ENCODE results near the gene CHAD.

DNA sequence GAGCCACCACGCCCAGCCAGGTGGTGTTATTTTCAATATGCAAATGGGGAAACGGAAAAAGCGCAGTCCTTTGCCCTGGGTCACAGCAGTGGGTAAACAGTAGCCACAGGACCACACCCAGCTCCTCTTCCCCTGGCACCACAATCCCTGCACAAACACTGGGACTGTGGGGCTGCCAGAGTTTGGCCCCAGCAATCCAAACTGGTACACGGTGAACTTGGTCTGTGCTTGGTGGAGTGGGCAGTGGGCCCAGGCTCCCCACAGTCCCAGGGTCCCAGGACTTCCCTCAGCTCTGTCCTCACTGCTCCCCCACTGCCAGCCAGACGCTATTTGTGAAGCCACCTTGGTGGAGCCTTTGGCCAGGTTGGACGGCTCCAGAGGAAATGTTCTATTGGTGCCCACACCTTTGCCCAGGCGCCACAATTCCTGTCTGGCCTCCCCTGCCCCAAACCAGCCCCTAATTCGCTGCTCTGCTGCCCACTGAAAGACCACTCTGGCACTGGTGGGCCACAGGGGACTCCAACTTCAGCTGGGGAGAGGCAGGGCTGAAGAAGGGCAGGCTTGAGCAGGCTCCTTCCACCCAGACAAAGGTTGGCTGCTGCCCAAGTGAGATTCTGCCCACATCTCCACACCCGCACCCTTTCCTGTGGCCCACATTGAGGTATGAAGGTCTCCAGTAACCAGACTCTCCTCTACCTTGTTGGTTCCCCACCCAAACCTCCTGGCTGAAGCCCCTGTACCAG lies 2.1 kb downstream of the CHAD start:
- TF ChIP-seq, protein P1, sequence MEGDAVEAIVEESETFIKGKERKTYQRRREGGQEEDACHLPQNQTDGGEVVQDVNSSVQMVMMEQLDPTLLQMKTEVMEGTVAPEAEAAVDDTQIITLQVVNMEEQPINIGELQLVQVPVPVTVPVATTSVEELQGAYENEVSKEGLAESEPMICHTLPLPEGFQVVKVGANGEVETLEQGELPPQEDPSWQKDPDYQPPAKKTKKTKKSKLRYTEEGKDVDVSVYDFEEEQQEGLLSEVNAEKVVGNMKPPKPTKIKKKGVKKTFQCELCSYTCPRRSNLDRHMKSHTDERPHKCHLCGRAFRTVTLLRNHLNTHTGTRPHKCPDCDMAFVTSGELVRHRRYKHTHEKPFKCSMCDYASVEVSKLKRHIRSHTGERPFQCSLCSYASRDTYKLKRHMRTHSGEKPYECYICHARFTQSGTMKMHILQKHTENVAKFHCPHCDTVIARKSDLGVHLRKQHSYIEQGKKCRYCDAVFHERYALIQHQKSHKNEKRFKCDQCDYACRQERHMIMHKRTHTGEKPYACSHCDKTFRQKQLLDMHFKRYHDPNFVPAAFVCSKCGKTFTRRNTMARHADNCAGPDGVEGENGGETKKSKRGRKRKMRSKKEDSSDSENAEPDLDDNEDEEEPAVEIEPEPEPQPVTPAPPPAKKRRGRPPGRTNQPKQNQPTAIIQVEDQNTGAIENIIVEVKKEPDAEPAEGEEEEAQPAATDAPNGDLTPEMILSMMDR (IDR thresholded peaks at IDR 0.05), result no peak
- TF ChIP-seq, protein P2, sequence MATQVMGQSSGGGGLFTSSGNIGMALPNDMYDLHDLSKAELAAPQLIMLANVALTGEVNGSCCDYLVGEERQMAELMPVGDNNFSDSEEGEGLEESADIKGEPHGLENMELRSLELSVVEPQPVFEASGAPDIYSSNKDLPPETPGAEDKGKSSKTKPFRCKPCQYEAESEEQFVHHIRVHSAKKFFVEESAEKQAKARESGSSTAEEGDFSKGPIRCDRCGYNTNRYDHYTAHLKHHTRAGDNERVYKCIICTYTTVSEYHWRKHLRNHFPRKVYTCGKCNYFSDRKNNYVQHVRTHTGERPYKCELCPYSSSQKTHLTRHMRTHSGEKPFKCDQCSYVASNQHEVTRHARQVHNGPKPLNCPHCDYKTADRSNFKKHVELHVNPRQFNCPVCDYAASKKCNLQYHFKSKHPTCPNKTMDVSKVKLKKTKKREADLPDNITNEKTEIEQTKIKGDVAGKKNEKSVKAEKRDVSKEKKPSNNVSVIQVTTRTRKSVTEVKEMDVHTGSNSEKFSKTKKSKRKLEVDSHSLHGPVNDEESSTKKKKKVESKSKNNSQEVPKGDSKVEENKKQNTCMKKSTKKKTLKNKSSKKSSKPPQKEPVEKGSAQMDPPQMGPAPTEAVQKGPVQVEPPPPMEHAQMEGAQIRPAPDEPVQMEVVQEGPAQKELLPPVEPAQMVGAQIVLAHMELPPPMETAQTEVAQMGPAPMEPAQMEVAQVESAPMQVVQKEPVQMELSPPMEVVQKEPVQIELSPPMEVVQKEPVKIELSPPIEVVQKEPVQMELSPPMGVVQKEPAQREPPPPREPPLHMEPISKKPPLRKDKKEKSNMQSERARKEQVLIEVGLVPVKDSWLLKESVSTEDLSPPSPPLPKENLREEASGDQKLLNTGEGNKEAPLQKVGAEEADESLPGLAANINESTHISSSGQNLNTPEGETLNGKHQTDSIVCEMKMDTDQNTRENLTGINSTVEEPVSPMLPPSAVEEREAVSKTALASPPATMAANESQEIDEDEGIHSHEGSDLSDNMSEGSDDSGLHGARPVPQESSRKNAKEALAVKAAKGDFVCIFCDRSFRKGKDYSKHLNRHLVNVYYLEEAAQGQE (IDR thresholded peaks at IDR 0.05; ENCODE audit: insufficient read depth in 1 of 2, low read depth in 2 of 2, low read length in 1 of 2), result no peak
- TF ChIP-seq POLR2AphosphoS5 (IDR thresholded peaks at IDR 0.05; ENCODE audit: low read depth, low read length) (no peak), TCF7L2 (IDR thresholded peaks at IDR 0.05; ENCODE audit: low read depth, low read length) (no peak)

Data from Panc1 (cell line).